Stimulated activated CD4-positive, alpha-beta T cell treated with anti-CD3 and anti-CD28 coated beads, TNF-alpha, amount 100 ng/mL, for 4 hours (primary cell): ENCODE data around the gene ZNF777.
A peak's percentile ranks its signal among the peaks of the same experiment; 100 is the strongest.
"Not testable (repeated sequence)": the region's sequence is repeated elsewhere in the genome, so short reads cannot be mapped to it uniquely, and the experiment has no call there.

Experiments used
- DNase-seq, 3 experiments: peaks; one replicate each; pipeline ENCODE4 v3.0.0-alpha.2; 2020; ENCODE audit warnings: low read depth in 3 of 3

The ZNF777 gene

GRCh38 chr7:149460493-149461277 lies at the start of gene ZNF777:
Gene ZNF777 (minus strand): TSS chr7:149461062. CDS start chr7:149456022, 5,040 bp downstream.
- DNase-seq: peak; percentile 60 to 64 (median 63)

GRCh38 chr7:149510248-149510647 lies 49.4 kb upstream of the ZNF777 start:
- DNase-seq: no peak

GRCh38 chr7:149509774-149510173 lies 48.9 kb upstream of the ZNF777 start:
- no peak for DNase-seq

GRCh38 chr7:149505551-149505950 lies 44.7 kb upstream of the ZNF777 start:
- DNase-seq: no peak

GRCh38 chr7:149501651-149502050 lies 40.8 kb upstream of the ZNF777 start:
- no peak for DNase-seq

- no peak for DNase-seq
Observed at GRCh38 chr7:149500910-149501309, 40.0 kb upstream of the ZNF777 start.

- DNase-seq: no peak
Observed at GRCh38 chr7:149500201-149500600, 39.3 kb upstream of the ZNF777 start.

- DNase-seq: no peak
Observed at GRCh38 chr7:149498811-149499210, 37.9 kb upstream of the ZNF777 start.

GRCh38 chr7:149497467-149498261 lies 36.8 kb upstream of the ZNF777 start, which contains the start of gene ZNF746:
Gene ZNF746 (minus strand): TSS chr7:149497809. CDS start chr7:149497536, 273 bp downstream.
- peak; percentile 68 to 78 (median 69) for DNase-seq

GRCh38 chr7:149496642-149497391 lies 36.0 kb upstream of the ZNF777 start:
- peak; percentile 33 to 43 (median 34) for DNase-seq

- DNase-seq: no peak
Observed at GRCh38 chr7:149495785-149496641, 35.2 kb upstream of the ZNF777 start.

- no peak for DNase-seq
Observed at GRCh38 chr7:149494738-149495368, 34.0 kb upstream of the ZNF777 start.

- not testable (repeated sequence) for DNase-seq
Observed at GRCh38 chr7:149493975-149494374, 33.1 kb upstream of the ZNF777 start.

- no peak for DNase-seq
Observed at GRCh38 chr7:149493366-149493765, 32.5 kb upstream of the ZNF777 start.

- no peak for DNase-seq
Observed at GRCh38 chr7:149490083-149490760, 29.4 kb upstream of the ZNF777 start.

- no peak for DNase-seq
Observed at GRCh38 chr7:149489391-149490024, 28.6 kb upstream of the ZNF777 start.

GRCh38 chr7:149479568-149479967 lies 18.7 kb upstream of the ZNF777 start:
- DNase-seq: no peak

- DNase-seq: no peak
Observed at GRCh38 chr7:149478754-149479153, 17.9 kb upstream of the ZNF777 start.
